GM18505 (cell line): ENCODE measurements around the gene LBR.

Experiments used
- ATAC-seq: cut with Tn5 transposase; IDR thresholded peaks from one replicate; pipeline ENCODE4 v1.9.1; 2021; ENCODE audit not compliant: unreplicated experiment
- POLR2A ChIP-seq: IDR thresholded peaks from 4 replicates; pipeline ENCODE4 v1.6.1; 2011; ENCODE audit warnings: borderline replicate concordance; ENCODE audit not compliant: insufficient read depth, insufficient read length; ENCODE audit errors: extremely low read depth

Gene LBR

GRCh38 chr1:225445639-225446594, 18.1 kb upstream of the LBR start:
- no peak for TF ChIP-seq POLR2A
- no peak for ATAC-seq

- no peak for ATAC-seq
- no peak for TF ChIP-seq POLR2A
These were observed 14.3 kb upstream of the LBR start for GRCh38 chr1:225442123-225442505.

GRCh38 chr1:225441314-225442122, 13.7 kb upstream of the LBR start:
- TF ChIP-seq POLR2A = no peak
- no peak for ATAC-seq

GRCh38 chr1:225440380-225441221, 12.8 kb upstream of the LBR start:
- no peak for ATAC-seq
- TF ChIP-seq POLR2A = no peak

- no peak for TF ChIP-seq POLR2A
These were observed 10.0 kb upstream of the LBR start for GRCh38 chr1:225437710-225438437.

GRCh38 chr1:225435957-225436392, 8.1 kb upstream of the LBR start:
- ATAC-seq = peak; percentile 63
- TF ChIP-seq POLR2A = peak; percentile 43

More at GRCh38 chr1:225437710-225438437, 10.0 kb upstream of the LBR start:
- no peak for ATAC-seq

- peak; percentile 32 for ATAC-seq
- TF ChIP-seq POLR2A = no peak
These were observed 7.6 kb upstream of the LBR start for GRCh38 chr1:225435487-225435886.

GRCh38 chr1:225435076-225435475, 7.2 kb upstream of the LBR start:
- no peak for TF ChIP-seq POLR2A
- ATAC-seq = no peak

GRCh38 chr1:225434046-225434445, 6.2 kb upstream of the LBR start:
- no peak for ATAC-seq
- TF ChIP-seq POLR2A = no peak

GRCh38 chr1:225431081-225431863, 3.4 kb upstream of the LBR start:
- ATAC-seq = no peak
- no peak for TF ChIP-seq POLR2A

GRCh38 chr1:225430301-225430700, 2.5 kb upstream of the LBR start:
- no peak for TF ChIP-seq POLR2A
- no peak for ATAC-seq
